ENCODE measurements around the gene AGPS.
"Not testable (repeated sequence)": the region's sequence is repeated elsewhere in the genome, so short reads cannot be mapped to it uniquely, and the experiment has no call there.

The AGPS gene

DNA sequence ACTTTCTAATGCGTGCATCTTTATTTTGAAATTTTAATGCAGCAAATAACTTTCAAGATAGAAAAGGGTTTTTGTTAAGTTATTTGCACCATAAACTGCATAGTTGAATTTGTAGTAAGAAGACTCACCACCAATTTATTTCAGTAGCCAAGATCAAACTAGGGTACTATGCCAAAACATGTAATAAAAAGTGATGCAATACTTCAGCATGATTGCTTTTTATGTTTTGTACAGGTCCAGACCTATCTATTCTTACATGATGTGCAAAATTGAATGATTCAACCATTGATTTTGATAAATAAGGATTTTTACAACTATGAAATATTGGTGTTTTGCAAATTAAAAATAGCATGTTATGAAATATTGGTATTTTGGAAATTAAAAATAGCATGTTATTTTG, 26.7 kb downstream of the AGPS start:
- DNase-seq (ENCODE audit: low read depth in 2 of 2, low spot score in 1 of 2) = no peak

- no peak for DNase-seq (ENCODE audit: low read depth in 2 of 2, low spot score in 1 of 2)
These were observed 29.7 kb downstream of the AGPS start for GRCh38 chr2:177422271-177422670.

- not testable (repeated sequence) for DNase-seq (ENCODE audit: low read depth in 2 of 2, low spot score in 1 of 2)
These were observed 31.5 kb downstream of the AGPS start for GRCh38 chr2:177424120-177424519.

GRCh38 chr2:177424620-177425019, 32.0 kb downstream of the AGPS start:
- DNase-seq (ENCODE audit: low read depth in 2 of 2, low spot score in 1 of 2) = not testable (repeated sequence)

- no peak for DNase-seq (ENCODE audit: low read depth in 2 of 2, low spot score in 1 of 2)
These were observed 34.7 kb downstream of the AGPS start for GRCh38 chr2:177427316-177427715.

DNA sequence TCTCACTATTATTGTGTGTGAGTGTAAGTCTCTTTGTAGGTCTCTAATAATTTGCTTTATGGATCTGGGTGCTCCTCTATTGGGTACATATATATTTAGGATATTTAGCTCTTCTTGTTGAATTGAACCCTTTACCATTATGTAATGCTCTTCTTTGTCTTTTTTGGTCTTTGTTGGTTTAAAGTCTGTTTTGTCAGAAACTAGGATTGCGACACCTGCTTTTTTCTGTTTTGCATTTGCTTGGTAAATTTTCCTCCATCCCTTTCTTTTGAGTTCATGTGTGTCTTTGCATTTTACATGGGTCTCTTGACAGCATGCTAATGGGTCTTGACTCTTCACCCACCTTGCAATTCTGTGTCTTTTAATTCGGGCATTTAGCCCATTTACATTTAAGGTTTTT, 35.4 kb downstream of the AGPS start:
- DNase-seq (ENCODE audit: low read depth in 2 of 2, low spot score in 1 of 2) = not testable (repeated sequence)

DNA sequence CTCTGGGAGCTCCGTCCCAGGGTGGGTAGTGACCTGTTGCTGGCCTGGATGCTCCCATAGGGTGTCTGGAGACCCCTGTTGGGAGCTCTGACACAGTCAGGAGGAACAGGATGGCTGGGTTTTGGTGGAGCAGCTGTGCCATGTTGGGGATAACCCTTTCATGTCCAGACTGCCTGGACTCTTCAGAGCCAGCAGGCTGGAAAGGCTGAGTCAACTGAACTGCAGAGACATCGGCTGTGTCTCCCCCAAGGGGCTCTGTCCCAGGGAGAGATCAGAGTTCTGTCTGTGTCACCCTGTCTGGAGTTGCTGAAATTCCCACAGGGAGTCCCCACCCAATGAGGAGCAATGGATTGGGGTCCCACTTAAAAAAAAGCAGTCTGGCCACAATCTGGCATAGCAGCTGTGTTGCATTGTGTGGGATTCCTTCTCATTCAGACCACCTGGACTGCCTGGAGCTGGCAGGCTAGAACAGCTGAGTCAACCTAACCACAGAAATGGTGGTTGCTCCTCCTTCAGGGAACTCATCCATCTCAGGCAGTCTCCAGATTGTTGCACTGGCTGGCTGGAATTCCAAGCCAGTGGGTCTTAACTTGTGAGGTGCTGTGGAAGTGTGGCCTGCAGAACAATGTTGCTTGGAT, 37.2 kb downstream of the AGPS start:
- no peak for DNase-seq (ENCODE audit: low read depth in 2 of 2, low spot score in 1 of 2)

DNA sequence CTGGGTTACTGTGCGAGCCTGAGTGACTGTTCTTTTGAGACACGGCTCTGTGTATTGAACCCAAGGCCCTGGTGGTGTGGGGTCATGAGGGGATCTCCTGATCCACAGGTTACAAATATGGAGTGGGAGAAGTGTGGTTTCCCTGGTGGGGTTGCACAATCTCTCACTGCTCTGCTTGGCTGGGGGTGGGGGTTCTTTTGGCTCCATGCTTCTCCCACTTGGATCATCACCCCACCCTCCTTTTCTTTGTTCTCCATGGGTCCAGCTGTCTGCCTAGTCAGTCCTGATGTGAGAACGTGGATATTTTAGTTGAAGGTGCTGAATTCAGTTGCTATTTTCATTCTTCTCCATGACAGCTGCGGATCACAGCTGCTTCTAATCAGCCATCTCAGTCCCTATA, 37.8 kb downstream of the AGPS start:
- DNase-seq (ENCODE audit: low read depth in 2 of 2, low spot score in 1 of 2) = no peak

GRCh38 chr2:177431111-177431725, 38.6 kb downstream of the AGPS start:
- not testable (repeated sequence) for DNase-seq (ENCODE audit: low read depth in 2 of 2, low spot score in 1 of 2)

- no peak for DNase-seq (ENCODE audit: low read depth in 2 of 2, low spot score in 1 of 2)
These were observed 40.1 kb downstream of the AGPS start for GRCh38 chr2:177432703-177433102.

DNA sequence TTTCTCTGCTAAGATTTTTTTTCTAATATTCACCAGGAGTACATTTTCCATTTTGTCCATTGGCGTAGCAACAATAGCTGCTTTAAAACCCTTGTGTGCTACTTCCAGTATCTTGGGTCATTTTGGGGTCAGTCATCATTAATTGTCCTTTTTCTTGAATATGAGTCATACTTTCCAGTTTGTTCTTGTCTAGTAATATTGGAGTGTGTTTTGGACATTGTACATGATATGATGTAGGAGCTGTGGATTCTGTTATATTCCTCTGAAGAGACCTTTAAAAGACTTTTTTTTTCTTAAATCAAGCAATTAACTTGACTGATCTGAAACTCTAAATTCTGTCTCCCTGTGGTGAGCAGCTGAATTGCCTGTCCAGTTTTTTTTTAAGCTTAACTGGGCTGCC, 40.8 kb downstream of the AGPS start:
- no peak for DNase-seq (ENCODE audit: low read depth in 2 of 2, low spot score in 1 of 2)

GRCh38 chr2:177434475-177434874, 41.9 kb downstream of the AGPS start:
- no peak for DNase-seq (ENCODE audit: low read depth in 2 of 2, low spot score in 1 of 2)

DNA sequence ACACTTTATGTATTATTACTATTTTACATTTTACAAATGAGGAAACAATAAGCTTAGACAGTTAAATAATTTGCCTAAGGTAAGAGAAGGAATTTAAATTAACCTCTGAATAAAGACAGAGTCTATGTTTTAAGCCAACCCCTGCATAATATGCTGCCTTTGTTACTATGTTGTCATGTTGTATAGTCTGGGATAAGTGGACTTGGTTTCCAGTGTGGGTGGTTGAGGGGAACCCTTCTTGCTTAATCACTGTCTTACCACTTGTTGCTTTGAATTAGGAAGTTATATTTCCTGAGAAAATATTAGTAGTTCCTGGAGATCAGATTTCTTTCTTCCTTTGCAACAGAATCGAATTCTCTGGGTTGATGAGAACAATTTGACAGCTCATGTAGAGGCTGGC, 52.6 kb downstream of the AGPS start:
- DNase-seq (ENCODE audit: low read depth in 2 of 2, low spot score in 1 of 2) = no peak

GRCh38 chr2:177448031-177448430, 55.5 kb downstream of the AGPS start:
- DNase-seq (ENCODE audit: low read depth in 2 of 2, low spot score in 1 of 2) = no peak

- DNase-seq (ENCODE audit: low read depth in 2 of 2, low spot score in 1 of 2) = no peak
These were observed 56.6 kb downstream of the AGPS start for GRCh38 chr2:177449159-177449558.

GRCh38 chr2:177455187-177455586, 62.6 kb downstream of the AGPS start:
- no peak for DNase-seq (ENCODE audit: low read depth in 2 of 2, low spot score in 1 of 2)

DNA sequence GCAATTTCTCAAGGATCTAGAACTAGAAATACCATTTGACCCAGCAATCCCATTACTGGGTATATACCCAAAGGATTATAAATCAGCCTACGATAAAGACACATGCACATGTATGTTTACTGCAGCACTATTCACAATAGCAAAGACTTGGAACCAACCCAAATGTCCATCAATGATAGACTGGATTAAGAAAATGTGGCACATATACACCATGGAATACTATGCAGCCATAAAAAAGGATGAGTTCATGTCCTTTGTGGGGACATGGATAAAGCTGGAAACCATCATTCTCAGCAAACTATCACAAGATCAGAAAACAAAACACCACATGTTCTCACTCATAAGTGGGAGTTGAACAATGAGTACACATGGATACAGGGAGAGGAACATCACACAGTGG, 67.2 kb downstream of the AGPS start:
- DNase-seq (ENCODE audit: low read depth in 2 of 2, low spot score in 1 of 2) = not testable (repeated sequence)

GRCh38 chr2:177460973-177461585, 68.5 kb downstream of the AGPS start:
- no peak for DNase-seq (ENCODE audit: low read depth in 2 of 2, low spot score in 1 of 2)

- no peak for DNase-seq (ENCODE audit: low read depth in 2 of 2, low spot score in 1 of 2)
These were observed 72.0 kb downstream of the AGPS start for GRCh38 chr2:177464549-177464948.

GRCh38 chr2:177465400-177466138, 73.0 kb downstream of the AGPS start:
- DNase-seq (ENCODE audit: low read depth in 2 of 2, low spot score in 1 of 2) = no peak

GRCh38 chr2:177466337-177467195, 74.0 kb downstream of the AGPS start:
- no peak for DNase-seq (ENCODE audit: low read depth in 2 of 2, low spot score in 1 of 2)
